HG03520 (cell line): ENCODE data around the gene FGD6.
A peak's percentile ranks its signal among the peaks of the same experiment; 100 is the strongest.
"Not testable (repeated sequence)": the region's sequence is repeated elsewhere in the genome, so short reads cannot be mapped to it uniquely, and the experiment has no call there.

Source experiments
- ATAC-seq: cut with Tn5 transposase; IDR thresholded peaks from one replicate; pipeline ENCODE4 v1.9.1; 2021; ENCODE audit warnings: mild to moderate bottlenecking, moderate library complexity; ENCODE audit not compliant: unreplicated experiment

FGD6 gene

GRCh38 chr12:95131589-95132340 is 85.5 kb downstream of the FGD6 start:
- no peak for ATAC-seq

GRCh38 chr12:95130096-95130495 is 87.2 kb downstream of the FGD6 start:
- no peak for ATAC-seq

GRCh38 chr12:95129115-95129514 is 88.2 kb downstream of the FGD6 start:
- no peak for ATAC-seq

- no peak for ATAC-seq
Measured at GRCh38 chr12:95126736-95127135, 90.5 kb downstream of the FGD6 start.

- no peak for ATAC-seq
Measured at GRCh38 chr12:95126076-95126475, 91.2 kb downstream of the FGD6 start.

- ATAC-seq: no peak
Measured at GRCh38 chr12:95124106-95124505, 93.2 kb downstream of the FGD6 start.

- no peak for ATAC-seq
Measured at GRCh38 chr12:95118788-95119179, 98.5 kb downstream of the FGD6 start.

GRCh38 chr12:95118138-95118787 is 99.0 kb downstream of the FGD6 start:
- no peak for ATAC-seq

- peak; percentile 61 for ATAC-seq
Measured at GRCh38 chr12:95117178-95117599, 100.1 kb downstream of the FGD6 start.

- ATAC-seq: peak; percentile 33
Measured at GRCh38 chr12:95116773-95117172, 100.5 kb downstream of the FGD6 start.

- no peak for ATAC-seq
Measured at GRCh38 chr12:95116341-95116740, 100.9 kb downstream of the FGD6 start.

GRCh38 chr12:95115641-95116040 is 101.6 kb downstream of the FGD6 start:
- no peak for ATAC-seq

- no peak for ATAC-seq
Measured at GRCh38 chr12:95114766-95115405, 102.4 kb downstream of the FGD6 start.

GRCh38 chr12:95107362-95107761 is 109.9 kb downstream of the FGD6 start:
- ATAC-seq: no peak

- ATAC-seq: no peak
Measured at GRCh38 chr12:95105540-95105939, 111.7 kb downstream of the FGD6 start.

GRCh38 chr12:95104919-95105452 is 112.3 kb downstream of the FGD6 start:
- no peak for ATAC-seq

GRCh38 chr12:95102916-95103671 is 114.2 kb downstream of the FGD6 start:
- peak; percentile 92 for ATAC-seq

- ATAC-seq: not testable (repeated sequence)
Measured at GRCh38 chr12:95101957-95102356, 115.3 kb downstream of the FGD6 start.

GRCh38 chr12:95100264-95101190 is 116.7 kb downstream of the FGD6 start:
- no peak for ATAC-seq

GRCh38 chr12:95099270-95099790 is 117.9 kb downstream of the FGD6 start:
- no peak for ATAC-seq
